ENCODE measurements around the gene GNPTG.

The GNPTG gene

DNA sequence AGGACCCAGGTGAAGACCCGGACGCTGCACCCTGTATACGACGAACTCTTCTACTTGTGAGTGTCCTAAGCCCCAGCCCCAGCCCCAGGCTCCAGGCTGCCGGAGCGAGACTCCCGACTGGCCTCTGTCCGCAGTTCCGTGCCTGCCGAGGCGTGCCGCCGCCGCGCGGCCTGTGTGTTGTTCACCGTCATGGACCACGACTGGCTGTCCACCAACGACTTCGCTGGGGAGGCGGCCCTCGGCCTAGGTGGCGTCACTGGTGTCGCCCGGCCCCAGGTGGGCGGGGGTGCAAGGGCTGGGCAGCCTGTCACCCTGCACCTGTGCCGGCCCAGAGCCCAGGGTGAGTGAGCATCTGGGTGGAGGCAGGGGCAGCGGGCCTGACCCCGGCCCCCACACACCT, 3.8 kb upstream of the GNPTG start:
- no peak for DNase-seq

DNA sequence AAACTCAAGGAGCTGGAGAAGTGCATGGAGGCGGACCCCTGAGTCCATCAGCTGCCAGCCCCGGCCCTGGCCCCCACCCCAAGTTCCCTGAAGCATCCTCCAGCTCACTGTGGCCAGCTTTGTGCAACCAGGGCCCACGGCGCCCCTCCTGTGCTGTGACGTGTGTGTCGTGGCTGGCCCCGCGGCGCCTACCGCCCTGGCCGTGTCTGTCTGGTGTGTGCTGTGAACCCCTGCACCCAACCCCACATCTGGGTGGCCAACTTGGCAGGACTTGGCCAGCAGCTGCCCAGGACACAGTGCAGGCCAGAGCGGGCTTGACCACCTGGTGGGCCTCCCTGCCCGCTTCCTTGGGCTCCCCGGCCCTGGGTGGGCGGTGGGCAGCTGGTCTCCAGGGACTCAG, 3.3 kb upstream of the GNPTG start:
- DNase-seq, result no peak

GRCh38 chr16:1348926-1349325, 2.8 kb upstream of the GNPTG start:
- DNase-seq, result no peak

DNA sequence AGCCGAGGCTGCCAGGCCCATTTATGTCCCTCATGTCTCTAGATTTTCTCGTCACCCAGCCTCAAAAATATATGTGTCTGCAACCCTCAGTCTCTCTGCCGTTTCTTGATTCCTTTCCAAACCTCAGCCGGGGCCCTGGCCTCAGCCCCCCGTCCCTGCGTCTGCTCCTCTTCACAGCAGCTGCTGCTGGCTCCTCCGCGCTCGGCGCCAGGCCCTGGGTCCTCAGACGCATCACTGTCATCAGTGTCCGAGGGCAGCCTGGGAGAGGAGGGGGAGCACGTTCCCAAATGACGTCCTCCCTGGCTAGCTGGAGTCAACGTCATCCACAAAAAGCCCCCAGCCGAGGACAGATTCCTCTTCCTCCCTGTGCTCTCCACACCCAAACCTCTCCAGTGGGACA, 2.4 kb upstream of the GNPTG start:
- DNase-seq, result no peak

DNA sequence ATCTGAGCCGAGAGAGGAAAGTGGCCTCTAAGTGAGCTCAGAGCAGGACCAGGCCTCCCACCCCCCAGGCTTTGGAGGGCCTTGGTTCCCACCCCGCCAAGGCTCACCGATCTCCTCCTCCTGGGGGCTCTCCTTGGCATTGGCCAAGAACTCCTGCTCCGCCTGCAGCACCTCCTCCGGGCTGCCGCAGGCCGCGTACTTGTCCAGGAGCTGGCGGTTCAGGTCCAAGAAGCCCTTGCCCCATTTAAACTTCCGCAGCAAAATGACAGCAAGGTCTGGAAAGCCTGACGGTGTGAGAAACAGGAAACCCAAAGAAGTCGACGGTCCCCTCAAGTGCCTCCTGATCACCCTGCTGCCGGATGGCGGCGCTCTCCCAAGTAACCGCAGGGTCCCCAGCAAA, 1.8 kb upstream of the GNPTG start:
- DNase-seq, result no peak

- DNase-seq, result no peak
Measured at GRCh38 chr16:1350691-1351090, 1.0 kb upstream of the GNPTG start.

GRCh38 chr16:1351215-1351581, 533 bp upstream of the GNPTG start:
- DNase-seq, result peak in 2 of 3 donors; percentile 27 to 47

DNA sequence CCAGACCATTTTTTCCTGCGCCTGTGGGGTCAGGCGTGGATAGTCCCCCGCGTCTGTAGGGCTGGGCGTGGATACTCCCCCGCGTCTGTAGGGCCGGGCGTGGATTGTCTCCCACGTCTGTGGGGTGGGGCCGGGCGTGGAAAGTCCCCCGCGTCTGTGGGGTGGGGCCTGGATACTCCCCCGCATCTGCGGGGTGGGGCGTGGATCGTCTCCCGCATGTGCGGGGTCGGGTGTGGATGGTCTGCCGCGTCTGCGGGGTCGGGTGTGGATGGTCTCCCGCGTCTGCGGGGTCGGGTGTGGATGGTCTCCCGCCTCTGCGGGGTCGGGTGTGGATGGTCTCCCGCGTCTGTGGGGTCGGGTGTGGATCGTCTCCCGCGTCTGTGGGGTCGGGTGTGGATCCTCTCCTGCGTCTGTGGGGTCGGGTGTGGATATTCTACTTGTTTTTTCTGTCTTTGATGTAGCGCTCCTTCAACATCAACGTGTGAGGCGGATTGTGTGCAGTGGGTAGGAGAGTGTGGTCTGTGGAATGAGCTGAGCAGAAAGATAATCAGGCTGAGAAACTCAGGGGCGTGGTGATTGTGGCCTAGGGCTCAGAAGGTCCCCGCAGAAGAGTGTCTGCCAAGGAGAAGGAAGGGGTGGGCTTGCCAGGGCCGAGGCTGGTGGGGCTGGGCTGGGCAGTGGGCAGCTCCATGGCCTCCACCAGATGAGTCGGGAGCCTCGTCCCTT, 3.2 kb downstream of the GNPTG start:
- no peak for DNase-seq

- no peak for DNase-seq
Measured at GRCh38 chr16:1355591-1355990, 3.9 kb downstream of the GNPTG start.

DNA sequence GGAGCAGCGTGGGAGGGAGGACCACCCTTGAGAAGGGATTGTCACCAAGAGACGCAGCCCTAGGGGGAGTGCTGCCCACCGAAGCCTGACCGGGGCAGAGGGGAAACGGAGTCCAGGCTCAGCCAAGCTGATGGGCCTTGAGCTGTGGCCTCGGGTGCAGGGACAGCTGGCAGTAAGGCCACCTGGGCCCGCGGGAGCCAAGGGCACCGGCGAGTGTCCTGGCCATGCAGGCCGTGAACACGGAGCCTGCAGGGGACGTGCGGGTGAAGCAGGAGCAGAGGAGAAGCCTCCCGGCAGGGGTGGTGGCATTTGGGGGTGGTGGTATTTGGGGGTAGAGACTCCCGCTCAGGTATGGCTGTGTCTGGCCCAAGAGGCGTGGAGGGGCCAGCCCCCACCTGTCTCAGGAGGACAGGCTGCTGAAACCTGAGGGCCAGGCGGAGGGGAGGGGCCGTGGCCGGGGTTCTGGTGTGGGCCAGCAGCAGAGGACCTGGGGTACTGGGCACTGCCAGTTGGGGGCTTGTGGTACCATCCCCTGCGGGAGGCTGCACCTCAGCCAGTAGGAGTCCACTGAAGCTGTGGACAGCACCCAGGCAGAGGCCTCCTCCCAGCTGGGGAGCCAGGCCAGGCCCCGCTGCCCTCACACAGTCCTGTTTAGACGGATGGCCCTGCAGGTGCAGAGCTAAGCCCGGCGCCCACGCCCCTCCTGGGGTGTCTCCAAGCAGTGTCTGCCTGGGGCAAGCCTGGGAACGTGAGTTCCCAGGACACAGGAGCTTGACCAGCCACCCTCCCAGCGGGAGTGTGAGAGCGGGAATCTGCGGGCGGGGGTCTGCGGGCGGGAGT, 4.5 kb downstream of the GNPTG start:
- DNase-seq, result no peak

DNA sequence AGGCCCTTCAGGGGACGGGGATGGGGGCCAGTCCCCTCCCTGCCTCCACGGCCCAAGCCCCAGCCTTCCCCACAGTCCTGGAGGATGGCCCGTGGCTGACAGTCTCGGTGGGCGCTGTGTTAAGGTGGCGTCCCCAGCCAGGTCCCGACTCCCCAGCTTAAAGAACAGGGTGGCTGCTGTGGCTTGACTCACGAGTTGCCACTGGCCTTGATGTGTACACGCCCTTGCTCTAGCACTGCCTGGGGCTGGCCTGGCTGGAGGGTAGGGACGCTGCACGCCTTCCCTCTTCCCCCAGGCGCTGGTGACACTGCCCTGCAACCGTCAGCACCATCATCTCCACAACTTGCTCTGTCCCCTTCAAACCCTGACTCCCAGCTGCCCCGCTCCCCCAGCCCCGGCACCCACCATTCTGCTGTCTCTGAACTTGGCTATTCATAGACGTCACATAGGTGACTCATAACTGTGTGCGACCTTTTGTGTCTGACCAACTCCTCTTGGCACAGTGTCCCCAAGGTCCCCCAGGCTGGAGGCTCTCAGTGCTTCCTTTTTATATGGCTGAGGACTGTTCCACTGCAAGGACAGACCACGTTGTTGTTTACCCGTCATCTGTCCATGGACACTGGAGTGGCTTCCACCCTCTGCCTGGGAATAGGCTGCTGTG, 6.3 kb downstream of the GNPTG start:
- DNase-seq, result peak; percentile 44 to 50 (median 48)

DNA sequence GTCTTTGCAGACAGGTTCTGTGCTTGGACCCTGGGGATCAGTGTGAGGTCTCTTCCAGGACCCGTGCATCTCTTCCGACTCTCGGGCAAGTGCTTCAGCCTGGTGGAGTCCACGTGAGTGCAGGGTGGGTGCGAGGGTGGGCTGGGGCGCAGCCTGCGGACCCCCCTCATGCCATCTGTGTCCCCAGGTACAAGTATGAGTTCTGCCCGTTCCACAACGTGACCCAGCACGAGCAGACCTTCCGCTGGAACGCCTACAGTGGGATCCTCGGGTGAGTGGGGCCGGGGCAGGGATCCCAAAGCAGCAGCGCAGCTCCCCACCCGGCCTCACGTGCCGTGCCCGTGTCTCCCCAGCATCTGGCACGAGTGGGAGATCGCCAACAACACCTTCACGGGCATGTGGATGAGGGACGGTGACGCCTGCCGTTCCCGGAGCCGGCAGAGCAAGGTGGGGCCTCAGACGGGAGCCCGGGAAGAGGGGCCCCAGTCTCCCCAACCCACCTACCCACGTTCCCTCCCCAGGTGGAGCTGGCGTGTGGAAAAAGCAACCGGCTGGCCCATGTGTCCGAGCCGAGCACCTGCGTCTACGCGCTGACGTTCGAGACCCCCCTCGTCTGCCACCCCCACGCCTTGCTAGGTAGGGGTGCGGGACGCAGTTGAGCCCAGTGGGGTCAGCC, 10.1 kb downstream of the GNPTG start:
- no peak for DNase-seq

DNA sequence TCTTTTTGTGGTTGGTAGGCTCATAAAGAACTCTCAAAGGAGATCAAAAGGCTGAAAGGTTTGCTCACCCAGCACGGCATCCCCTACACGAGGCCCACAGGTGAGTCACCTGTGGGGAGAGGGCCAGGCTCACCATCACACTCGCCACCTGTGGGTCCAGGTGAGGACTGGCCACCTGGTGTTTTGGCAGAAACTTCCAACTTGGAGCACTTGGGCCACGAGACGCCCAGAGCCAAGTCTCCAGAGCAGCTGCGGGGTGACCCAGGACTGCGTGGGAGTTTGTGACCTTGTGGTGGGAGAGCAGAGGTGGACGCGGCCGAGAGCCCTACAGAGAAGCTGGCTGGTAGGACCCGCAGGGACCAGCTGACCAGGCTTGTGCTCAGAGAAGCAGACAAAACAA, 11.1 kb downstream of the GNPTG start:
- no peak for DNase-seq

GRCh38 chr16:1363501-1364041, 11.8 kb downstream of the GNPTG start:
- DNase-seq, result peak; percentile 56 to 81 (median 65)

DNA sequence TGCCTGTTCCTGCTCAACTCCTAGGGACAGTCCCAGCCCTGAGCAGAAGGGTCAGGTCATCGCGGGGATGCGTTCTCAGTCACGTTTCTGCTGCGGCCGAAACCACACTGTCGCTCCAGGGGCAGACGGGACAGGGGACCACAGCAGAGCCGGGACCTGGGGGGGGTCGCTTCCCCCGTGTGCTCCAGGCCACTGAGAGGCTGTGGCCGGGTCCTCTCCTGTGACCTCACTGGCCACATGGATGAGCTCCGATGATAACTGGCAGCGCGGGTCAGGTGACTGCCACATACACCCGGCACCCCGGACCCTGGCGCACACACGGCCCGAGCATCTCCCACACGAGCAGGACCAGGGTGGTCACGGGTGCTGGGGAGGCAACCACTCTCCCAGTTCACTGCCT, 12.8 kb downstream of the GNPTG start:
- DNase-seq, result no peak

- DNase-seq, result no peak
Measured at GRCh38 chr16:1366060-1366711, 14.5 kb downstream of the GNPTG start.

GRCh38 chr16:1366712-1367299, 15.1 kb downstream of the GNPTG start:
- DNase-seq, result no peak

DNA sequence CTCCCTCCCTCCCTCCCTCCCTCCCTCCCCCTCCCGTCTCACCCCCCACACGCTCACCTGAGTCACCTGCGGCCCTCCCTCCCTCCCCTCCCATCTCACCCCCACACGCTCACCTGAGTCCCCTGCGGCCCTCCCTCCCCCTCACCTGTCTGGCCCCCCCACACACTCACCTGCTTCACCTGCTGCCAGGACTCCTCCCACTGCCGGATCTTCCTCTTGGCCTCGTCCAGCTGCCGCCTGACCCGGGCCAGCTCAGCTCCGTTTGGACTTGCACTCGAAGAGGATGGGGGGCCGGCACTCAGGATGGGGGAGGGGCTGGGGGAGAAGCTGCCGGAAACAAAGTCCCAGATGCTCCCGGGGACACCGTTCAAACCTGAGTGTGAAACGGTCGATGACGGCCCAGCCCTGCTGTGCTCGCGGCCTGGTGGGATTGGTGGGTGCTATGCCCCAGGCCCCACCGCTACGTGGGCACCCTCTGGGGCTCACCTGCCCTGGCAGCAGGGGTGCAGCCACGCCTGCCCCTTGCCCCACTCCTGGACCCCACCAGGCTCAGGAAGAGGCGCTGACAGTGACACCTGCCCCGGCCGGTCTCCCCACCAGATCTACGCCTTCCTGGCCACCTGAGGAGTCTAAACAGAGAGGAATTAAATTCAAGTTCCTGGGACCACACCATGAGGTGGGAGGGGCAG, 15.9 kb downstream of the GNPTG start:
- no peak for DNase-seq

GRCh38 chr16:1371054-1371978, 19.6 kb downstream of the GNPTG start:
- no peak for DNase-seq

DNA sequence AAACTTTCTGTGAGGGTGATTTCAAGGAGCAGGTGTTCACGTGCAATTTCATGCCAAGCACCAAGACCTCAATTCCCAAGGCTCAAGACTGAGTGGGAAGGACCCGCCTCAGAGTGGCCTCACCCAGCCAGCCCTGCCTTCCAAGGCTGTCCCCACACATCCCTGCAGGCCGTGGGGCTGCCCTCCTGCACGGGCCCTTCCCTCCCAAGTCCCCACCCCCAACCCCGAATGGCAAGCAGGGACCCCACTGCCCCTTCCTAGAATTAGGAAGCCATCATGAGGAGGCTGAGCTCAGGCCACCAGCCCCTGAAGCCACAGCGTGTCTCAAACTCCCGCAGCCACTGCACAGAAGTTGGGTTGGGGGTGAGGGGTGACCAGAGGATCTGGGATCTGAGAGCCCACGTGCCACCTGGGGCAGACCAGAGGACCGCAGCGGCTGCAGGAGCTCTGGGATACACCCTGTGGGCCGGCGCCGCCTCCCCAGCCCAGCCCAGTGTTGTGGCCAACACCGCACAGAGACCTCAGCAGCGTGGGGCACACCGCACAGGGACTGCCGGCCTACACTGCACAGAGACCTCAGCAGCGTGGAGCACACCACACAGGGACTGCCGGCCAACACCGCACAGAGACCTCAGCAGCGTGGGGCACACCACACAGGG, 20.7 kb downstream of the GNPTG start:
- DNase-seq, result no peak

Measured in suppressor macrophage treated with lipopolysaccharide for 1 hour (primary cell).